CD4-positive, alpha-beta T cell treated with Interleukin-15 for 4 hours (primary cell): ENCODE measurements around the gene FARP1.

Experiments used
- DNase-seq: peaks from one replicate; pipeline ENCODE4 v3.0.0-alpha.2; 2020; ENCODE audit warnings: low spot score

FARP1 gene

GRCh38 chr13:98332222-98332621 is 189.3 kb downstream of the FARP1 start:
- no peak for DNase-seq

DNA sequence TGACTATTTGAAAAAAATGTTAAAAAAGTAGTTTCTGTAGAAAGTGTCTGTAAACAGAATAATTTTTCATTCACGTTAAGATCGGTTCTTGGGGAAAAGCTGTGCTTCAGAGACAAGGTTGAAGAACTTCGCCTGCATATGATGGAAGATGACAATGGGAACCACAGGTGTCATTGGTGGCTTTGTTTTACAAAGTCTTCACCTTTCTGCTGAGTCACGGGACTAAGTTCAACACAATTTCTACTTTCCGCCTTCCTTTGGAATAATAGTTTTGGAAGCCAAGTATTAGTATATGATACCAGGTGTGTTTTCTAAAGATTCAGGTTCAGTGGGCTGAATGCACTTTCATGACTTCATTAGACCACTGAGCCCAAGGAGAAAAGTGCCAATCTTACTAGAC is 189.8 kb downstream of the FARP1 start:
- no peak for DNase-seq

DNA sequence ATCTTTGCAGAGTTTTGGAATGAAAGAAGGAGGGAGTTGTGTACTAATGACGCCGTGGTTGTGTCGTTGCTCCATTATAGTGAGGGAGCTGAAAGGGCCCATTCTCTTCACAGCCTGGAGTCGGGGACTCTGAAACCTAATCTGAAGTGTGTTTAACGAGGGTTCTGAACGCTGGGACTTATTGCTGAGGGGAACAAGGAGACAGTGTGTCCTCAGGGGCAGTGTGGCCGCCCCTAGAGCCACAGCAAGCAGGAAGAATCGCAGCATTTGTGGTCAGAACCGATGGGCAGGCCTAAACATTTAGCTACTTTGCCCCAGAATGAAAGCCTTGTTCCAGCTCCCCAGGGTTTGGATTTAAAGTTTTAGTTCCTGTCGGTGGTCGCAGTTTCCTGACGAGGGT is 190.6 kb downstream of the FARP1 start:
- DNase-seq, result no peak

DNA sequence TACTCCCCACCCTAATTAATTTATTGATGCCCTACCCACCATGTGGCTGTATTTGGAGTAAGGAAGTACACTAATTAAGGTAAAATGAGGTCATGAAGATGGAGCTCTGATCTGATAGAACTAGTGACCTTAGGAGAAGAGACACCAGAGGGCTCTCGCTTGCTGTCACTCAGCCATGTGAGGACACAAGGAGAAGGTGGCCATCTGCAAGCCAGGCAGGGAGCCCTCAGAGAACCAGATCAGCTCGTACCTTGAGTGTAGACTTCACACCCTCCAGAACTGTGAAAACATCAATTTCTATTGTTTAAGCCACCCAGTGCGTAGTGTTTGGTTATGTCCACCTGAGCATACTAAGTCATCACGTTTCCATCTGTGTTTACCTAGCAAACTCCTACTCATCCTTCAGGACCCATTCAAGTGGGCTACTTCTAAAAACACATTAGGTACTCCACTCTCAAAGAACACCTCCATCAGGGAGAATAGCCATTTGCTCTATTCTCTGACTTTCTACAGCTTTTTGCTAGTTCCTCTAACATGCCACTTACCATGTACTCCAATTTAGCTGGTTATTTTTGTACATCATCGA is 191.8 kb downstream of the FARP1 start:
- DNase-seq, result no peak

DNA sequence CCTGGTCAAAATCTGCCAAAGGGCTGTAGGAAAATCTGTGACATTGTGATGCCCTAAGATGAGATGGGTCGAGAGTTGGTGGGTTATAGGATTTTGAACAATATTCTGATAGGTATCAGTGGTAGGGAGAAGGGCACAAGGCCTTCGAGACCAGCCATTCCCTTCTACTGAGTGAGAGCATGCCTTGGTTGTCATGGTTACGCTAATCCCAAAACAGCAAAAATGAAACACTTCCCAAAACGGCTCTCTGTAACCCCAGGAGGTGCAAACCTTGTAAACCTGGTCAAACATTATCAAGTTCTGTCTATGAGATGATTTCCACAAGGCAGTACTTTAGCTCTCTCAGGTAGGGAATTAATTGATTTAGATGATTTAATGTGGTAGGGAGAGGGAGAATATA is 192.8 kb downstream of the FARP1 start:
- DNase-seq, result no peak

GRCh38 chr13:98338310-98338709 is 195.4 kb downstream of the FARP1 start:
- no peak for DNase-seq

- no peak for DNase-seq
Measured at GRCh38 chr13:98339684-98340425, 197.0 kb downstream of the FARP1 start.

DNA sequence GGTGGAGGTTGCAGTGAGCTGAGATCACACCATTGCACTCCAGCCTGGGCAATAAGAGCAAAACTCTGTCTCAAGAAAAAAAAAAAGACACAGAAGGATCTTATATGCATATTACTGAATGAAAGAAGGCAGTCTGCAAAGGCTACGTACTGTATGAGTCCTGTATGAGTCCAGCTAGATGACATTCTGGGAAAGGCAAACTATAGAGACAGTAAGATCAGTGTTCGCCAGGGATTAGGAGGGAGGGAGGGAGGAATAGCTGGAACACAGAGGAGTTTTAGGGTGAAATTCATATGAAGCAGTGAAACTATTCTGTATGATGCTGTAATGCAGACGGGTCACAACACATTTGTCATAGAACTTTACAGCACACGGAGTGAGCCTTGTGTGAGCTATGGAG is 200.1 kb downstream of the FARP1 start:
- no peak for DNase-seq

DNA sequence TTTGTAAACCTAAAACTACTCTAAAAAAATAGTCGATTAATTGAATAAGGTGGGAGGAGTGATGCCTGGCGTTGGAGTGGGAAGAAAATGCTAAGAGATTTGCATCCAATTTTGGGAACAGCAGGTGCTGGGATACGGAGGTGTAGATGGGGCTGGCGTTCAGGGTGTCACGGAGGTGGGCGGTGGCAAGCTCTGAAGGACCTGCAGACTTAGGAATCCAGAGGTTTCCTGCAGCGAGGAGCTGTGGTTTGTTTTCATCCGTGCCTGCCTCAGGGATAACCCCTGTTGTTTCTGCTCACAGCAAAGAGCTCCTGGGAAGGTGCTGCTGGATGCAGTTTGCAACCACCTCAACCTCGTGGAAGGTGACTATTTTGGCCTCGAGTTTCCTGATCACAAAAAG is 200.6 kb downstream of the FARP1 start:
- DNase-seq, result no peak

GRCh38 chr13:98344392-98344791 is 201.5 kb downstream of the FARP1 start:
- DNase-seq, result no peak

DNA sequence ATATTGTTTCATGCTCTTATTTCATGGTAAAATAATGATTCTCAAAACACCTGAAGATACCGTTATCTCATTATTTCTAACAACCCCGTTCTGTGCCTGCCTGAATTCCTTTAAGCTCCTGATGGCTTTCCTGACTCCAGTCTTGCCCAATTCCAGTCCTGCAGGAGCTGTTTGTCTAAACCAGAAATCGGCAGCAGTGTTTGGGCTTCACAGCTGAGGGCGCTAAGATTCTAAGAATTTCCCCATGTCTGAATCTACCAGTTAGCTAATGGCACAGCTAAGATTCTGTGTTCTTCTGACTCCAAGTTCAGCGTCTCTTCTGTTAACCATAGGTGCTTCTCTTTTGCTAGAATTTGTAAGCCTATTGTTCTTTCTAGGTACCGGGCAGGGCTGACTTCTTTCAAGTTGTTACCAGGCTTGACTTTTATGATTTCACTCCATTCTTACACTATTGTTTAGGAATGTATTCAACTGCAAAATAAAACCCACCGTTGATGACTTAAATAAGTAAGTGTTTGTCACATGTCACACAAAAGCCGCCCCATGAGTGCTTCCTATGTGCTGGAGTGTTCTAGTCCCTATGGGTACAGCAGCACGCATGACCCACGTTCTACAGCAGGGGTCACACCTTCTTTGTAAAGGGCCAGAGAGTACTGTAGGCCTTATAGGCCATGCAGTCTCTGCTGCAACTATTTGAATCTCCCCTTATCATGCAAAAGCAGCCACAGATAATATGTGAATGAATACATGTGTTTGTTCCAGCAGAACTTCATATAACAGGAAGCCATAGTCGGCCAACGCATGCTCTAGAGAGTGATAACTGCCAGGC is 202.4 kb downstream of the FARP1 start:
- no peak for DNase-seq

- no peak for DNase-seq
Measured at GRCh38 chr13:98346904-98347636, 204.2 kb downstream of the FARP1 start.

DNA sequence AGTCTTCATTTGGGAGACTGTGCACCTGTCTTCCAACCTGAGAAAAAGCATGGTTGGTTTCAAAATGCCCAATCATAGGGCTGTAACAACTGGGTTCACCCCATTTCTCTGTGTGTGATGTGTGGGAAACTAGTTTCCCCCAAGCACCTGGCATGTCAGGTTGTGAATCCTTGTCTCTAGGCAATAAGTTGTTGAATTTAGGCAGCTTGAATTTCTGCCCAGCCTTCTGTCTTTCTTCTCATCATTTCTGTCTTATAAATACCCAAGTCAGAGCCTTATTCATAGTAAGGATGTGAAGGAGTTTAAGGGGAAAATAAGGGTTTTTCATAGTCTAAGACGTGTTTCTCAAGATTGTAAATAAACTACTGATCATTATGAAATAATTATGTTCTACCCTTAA is 204.9 kb downstream of the FARP1 start:
- DNase-seq, result no peak

DNA sequence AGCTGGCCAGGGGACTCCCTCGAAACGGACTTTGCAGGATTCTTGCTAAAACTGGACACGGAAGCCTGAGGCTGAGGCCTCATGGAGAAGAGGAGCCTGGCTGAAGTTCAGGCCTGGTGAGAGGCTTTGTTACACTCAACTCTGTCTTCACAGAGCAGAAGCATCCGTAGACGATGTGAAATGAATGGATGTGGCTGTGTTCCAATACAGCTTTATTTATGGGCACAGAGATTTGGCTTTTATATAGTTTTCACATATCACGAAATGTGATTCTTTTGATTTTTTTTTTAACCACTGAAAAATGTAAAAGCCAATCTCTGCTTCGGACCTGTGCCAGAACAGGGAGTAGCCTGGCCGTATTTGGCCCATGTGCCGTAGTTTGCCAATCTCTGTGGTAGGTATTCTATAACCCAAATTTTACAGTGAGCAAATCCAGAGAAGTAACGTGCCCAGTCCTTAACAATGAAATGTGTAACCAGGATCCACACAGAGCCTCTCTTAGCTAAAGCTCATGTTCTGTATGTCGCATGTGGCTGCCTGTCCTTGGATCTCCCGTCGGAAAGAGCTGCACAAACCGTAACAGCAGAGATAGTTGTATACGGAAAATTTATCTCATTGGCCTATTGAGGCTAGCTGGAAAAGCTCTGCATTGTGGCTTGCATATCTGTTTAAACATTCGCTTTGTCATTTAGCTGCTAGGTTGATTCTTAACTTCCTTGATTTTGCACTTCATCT is 205.7 kb downstream of the FARP1 start:
- no peak for DNase-seq

- DNase-seq, result no peak
Measured at GRCh38 chr13:98349731-98350305, 206.9 kb downstream of the FARP1 start.

GRCh38 chr13:98350746-98351330 is 207.9 kb downstream of the FARP1 start:
- no peak for DNase-seq

DNA sequence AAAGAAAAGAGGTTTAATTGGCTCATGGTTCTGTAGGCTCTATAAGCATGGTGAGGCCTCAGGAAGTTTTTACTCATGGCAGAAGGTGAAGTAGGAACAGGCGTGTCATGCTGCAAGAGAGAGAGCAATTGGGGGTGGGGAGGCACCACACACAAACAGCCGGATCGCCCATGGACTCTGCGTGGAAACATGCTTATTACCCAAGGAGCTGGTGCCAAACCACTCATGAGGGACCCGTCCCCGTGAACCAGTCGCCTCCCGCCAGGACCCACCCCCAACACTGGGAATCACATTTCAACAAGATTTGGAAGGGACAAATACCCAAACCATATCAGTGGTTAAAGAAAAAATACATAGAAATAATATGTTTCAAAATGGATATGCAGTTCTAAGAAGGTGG is 208.7 kb downstream of the FARP1 start:
- no peak for DNase-seq

DNA sequence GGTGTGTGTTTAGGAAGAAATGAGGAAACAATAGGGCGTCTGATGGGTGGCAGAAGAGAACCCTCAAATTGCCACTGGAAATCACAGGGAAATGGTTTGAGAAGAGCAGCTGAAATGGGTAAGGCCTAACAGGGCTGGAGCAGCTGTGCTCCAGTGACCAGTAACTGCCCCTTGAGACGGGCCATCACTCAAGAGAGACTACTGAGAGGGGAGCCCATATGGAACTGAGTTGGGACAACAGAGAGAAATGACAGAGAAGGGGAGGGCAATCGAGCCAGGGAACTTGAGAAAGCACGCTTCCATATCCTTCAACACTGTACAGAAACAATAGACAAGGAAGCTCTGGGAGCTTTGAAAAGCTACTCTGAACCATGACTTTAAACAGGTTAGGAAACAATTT is 209.3 kb downstream of the FARP1 start:
- no peak for DNase-seq

GRCh38 chr13:98353750-98354149 is 210.9 kb downstream of the FARP1 start:
- no peak for DNase-seq

DNA sequence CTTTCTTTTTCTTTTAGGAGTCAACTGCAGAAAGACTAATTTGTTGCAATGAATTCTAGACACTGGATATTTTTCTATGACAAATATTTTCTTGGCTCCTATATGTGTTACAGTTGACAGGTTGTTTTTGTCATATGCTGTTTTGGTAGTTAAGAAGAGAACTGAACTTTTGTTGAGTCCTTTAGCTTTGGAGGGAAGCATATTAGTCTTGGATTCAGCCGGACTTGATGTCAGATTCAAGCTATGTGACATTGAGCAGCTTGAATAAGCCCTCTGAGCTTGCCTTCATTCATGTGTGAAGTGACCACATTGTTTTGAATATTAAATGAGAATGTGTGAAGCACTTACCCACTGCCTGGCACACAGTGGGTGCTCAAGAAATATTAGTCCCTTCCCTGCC is 216.0 kb downstream of the FARP1 start:
- no peak for DNase-seq

DNA sequence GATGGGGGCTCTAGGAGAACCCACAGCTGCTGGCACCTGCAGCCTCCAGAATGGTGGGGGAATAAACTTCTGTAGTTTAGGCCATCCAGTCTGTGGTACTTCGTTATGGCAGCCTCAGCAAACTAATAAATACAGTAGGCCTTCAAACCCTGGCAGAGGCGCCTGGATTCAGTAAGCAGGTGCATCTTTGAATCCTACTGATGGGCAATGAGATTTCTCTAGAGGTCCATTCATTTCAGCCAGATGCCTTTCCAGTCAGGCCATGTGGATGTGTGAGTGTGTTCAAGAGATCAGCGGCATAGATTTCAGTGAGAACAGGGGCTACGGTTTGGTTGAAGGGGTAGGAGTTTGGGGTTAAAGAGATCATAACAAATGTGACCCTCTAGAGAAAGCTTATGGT is 217.7 kb downstream of the FARP1 start:
- no peak for DNase-seq
